Lower leg skin (tissue), 3 donors: ENCODE measurements around the gene CBX6.

ENCODE experiments used
- POLR2A ChIP-seq, 2 donors: fragments of 450-650 bp; IDR thresholded peaks; one replicate each; pipeline ENCODE4 v1.6.1; 2016 to 2017; ENCODE audit warnings: antibody characterized with exemption in 2 of 2, mild to moderate bottlenecking in 1 of 2, moderate library complexity in 1 of 2
- TF ChIP-seq, protein P1 (sequence below), 3 donors: fragments of 450-650 bp; IDR thresholded peaks; one replicate each; pipeline ENCODE4 v1.5.1; 2016; ENCODE audit warnings: antibody characterized with exemption in 3 of 3, mild to moderate bottlenecking in 3 of 3, moderate library complexity in 2 of 3

DNA sequence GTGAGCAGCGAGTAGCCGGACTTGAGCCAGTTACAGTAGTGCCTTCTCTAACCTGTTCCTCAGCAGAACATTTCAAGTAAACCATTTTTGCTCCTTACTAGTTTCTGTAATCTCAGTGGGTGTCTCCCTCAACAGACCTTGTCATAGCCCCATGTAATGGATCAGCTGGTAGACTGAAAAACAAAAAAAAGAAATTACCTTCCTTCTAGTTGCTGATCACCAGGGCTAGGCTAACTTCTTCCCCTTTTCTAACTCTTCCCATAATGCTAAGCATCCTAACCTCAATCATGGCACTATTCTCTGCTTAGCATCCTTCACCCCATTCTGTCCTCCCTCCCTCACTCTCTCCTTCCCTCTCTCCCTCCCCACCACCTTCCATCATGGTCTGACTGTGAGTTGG is 35.8 kb upstream of the CBX6 start:
- no peak for TF ChIP-seq POLR2A (IDR thresholded peaks at IDR 0.05)
- TF ChIP-seq, protein P1, sequence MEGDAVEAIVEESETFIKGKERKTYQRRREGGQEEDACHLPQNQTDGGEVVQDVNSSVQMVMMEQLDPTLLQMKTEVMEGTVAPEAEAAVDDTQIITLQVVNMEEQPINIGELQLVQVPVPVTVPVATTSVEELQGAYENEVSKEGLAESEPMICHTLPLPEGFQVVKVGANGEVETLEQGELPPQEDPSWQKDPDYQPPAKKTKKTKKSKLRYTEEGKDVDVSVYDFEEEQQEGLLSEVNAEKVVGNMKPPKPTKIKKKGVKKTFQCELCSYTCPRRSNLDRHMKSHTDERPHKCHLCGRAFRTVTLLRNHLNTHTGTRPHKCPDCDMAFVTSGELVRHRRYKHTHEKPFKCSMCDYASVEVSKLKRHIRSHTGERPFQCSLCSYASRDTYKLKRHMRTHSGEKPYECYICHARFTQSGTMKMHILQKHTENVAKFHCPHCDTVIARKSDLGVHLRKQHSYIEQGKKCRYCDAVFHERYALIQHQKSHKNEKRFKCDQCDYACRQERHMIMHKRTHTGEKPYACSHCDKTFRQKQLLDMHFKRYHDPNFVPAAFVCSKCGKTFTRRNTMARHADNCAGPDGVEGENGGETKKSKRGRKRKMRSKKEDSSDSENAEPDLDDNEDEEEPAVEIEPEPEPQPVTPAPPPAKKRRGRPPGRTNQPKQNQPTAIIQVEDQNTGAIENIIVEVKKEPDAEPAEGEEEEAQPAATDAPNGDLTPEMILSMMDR (IDR thresholded peaks at IDR 0.05) = no peak
